HepG2 (cell line): Measurements from ENCODE around the gene TMX2. TPM values are rescaled to one million over a fixed set of nuclear protein-coding genes. Genes with fewer than 3 reads are reported as not detected.
A peak's percentile ranks its signal among the peaks of the same experiment; 100 is the strongest.

Experiments
- ARHGAP35 ChIP-seq: sonication (generic); formaldehyde crosslinking; IDR thresholded peaks from 2 replicates; pipeline ENCODE4 v1.9.0; 2022; ENCODE audit warnings: mild to moderate bottlenecking, inconsistent platforms, moderate library complexity, missing genetic modification reagents, borderline replicate concordance
- GLMP ChIP-seq: sonication (generic); formaldehyde crosslinking; IDR thresholded peaks from 2 replicates; pipeline ENCODE4 v1.9.0; 2021; ENCODE audit warnings: missing genetic modification reagents, mild to moderate bottlenecking, borderline replicate concordance
- GMEB2 ChIP-seq: IDR thresholded peaks from 2 replicates; pipeline ENCODE4 v1.6.1; 2016; ENCODE audit warnings: missing biosample characterization, missing genetic modification reagents, low read depth
- NFE2L1 ChIP-seq: sonication (generic); formaldehyde crosslinking; IDR thresholded peaks from 2 replicates; pipeline ENCODE4 v1.4.0; 2020; ENCODE audit warnings: missing genetic modification reagents, mild to moderate bottlenecking, borderline replicate concordance
- RFX3 ChIP-seq: IDR thresholded peaks from 2 replicates; pipeline ENCODE4 v1.6.1; 2016; ENCODE audit warnings: missing biosample characterization, missing genetic modification reagents
- SIN3A ChIP-seq: IDR thresholded peaks from 2 replicates; pipeline ENCODE4 v1.6.1; 2011; ENCODE audit warnings: low read depth, mild to moderate bottlenecking, control low read depth, low read length, borderline replicate concordance
- SP1 ChIP-seq, 2 experiments: fragments of 450-650 bp in 1 of 2; sonication (generic) in 1 of 2; formaldehyde crosslinking in 1 of 2; IDR thresholded peaks; 2 replicates each; pipeline versions ENCODE4 v1.4.0 to v1.6.1; 2016 to 2020; ENCODE audit warnings: missing genetic modification reagents in 1 of 2
- TEAD3 ChIP-seq: optimal IDR thresholded peaks from 2 replicates; pipeline ENCODE3; 2016; ENCODE audit warnings: borderline replicate concordance
- TFDP1 ChIP-seq: IDR thresholded peaks from 2 replicates; pipeline ENCODE4 v1.6.1; 2016; ENCODE audit warnings: missing compliant biosample characterization, missing genetic modification reagents, borderline replicate concordance
- ZBTB25 ChIP-seq: IDR thresholded peaks from 2 replicates; pipeline ENCODE4 v1.6.1; 2018; ENCODE audit warnings: missing genetic modification reagents
- ZEB1 ChIP-seq: IDR thresholded peaks from 2 replicates; pipeline ENCODE4 v1.6.1; 2012; ENCODE audit warnings: mild to moderate bottlenecking, low read depth, inconsistent platforms; ENCODE audit not compliant: insufficient replicate concordance
- ZFP36L2 ChIP-seq: sonication (generic); formaldehyde crosslinking; IDR thresholded peaks from 2 replicates; pipeline ENCODE4 v1.4.0; 2020; ENCODE audit warnings: missing genetic modification reagents
- ZFX ChIP-seq: sonication (generic); formaldehyde crosslinking; IDR thresholded peaks from 2 replicates; pipeline ENCODE4 v1.4.0; 2020; ENCODE audit warnings: mild to moderate bottlenecking, low read depth, missing genetic modification reagents, moderate library complexity
- ZNF547 ChIP-seq: sonication (generic); formaldehyde crosslinking; IDR thresholded peaks from 2 replicates; pipeline ENCODE4 v1.5.1; 2020; ENCODE audit warnings: mild to moderate bottlenecking, missing genetic modification reagents
- ZNF605 ChIP-seq: sonication (generic); formaldehyde crosslinking; IDR thresholded peaks from 2 replicates; pipeline ENCODE4 v1.8.0; 2022; ENCODE audit warnings: mild to moderate bottlenecking, missing genetic modification reagents
- ZNF850 ChIP-seq: sonication (generic); formaldehyde crosslinking; conservative IDR thresholded peaks from 2 replicates; pipeline ENCODE4 v1.9.0; 2021; ENCODE audit warnings: mild to moderate bottlenecking, missing genetic modification reagents
- ZNF883 ChIP-seq: sonication (generic); formaldehyde crosslinking; IDR thresholded peaks from 2 replicates; pipeline ENCODE4 v1.5.1; 2020; ENCODE audit warnings: mild to moderate bottlenecking, missing genetic modification reagents; ENCODE audit errors: not compliant biosample characterization
- ZXDC ChIP-seq: sonication (generic); formaldehyde crosslinking; IDR thresholded peaks from 2 replicates; pipeline ENCODE4 v1.5.0; 2020; ENCODE audit warnings: mild to moderate bottlenecking, missing genetic modification reagents
- polyA plus RNA-seq, 8 experiments: library from polyadenylated mRNA; depleted of rRNA in 3 of 8; stranded (reverse) in 7 of 8; unstranded in 1 of 8; fragments of >200 nt; fragmentation: Illumina TruSeq in 4 of 8; extraction: Trizol in 4 of 8; gene quantifications; 2 replicates each; pipeline versions ENCODE4 v1.2.1 to v1.2.3, GENCODE V29; 2011 to 2016; ENCODE audit warnings: low read depth in 4 of 8, missing spikeins in 1 of 8, mixed read lengths in 1 of 8; ENCODE audit not compliant: insufficient read depth in 1 of 8
- total RNA-seq, 5 experiments: library from RNA; depleted of rRNA; stranded (reverse); fragments of >200 nt; fragmentation: Illumina TruSeq; extraction: Trizol; gene quantifications; 2 replicates each; pipeline ENCODE4 v1.2.3, GENCODE V29; 2016; ENCODE audit warnings: low read depth in 1 of 5

Gene TMX2
- total and polyA plus RNA-seq, 2 of the 13 experiments (the other 11 are each of a cell fraction or from before 2014, with no cell fraction given), result 84.5 to 129 TPM

- TF ChIP-seq TFDP1 (peak; percentile 6; the same call in 1 of the 2 replicates), RFX3 (CRISPR knock-in tag) (peak; percentile 83), ZFP36L2 (CRISPR knock-in tag) (no peak), ZXDC (CRISPR knock-in tag) (no peak), GMEB2 (no peak), ZNF605 (CRISPR knock-in tag) (no peak; the same call in 1 of the 2 replicates), TEAD3 (CRISPR knock-in tag) (peak; percentile 83), ZNF547 (CRISPR knock-in tag) (no peak), NFE2L1 (CRISPR knock-in tag) (no peak), GLMP (CRISPR knock-in tag) (no peak), ARHGAP35 (CRISPR knock-in tag) (no peak), ZFX (peak; percentile 55; the same call in 1 of the 2 replicates), ZEB1 (peak; percentile 85), SIN3A (peak; percentile 61; the same call in 1 of the 2 replicates), ZBTB25 (CRISPR knock-in tag) (no peak), ZNF883 (CRISPR knock-in tag) (peak; percentile 11), SP1 (IDR thresholded peaks at IDR 0.05) (no peak), SP1 (CRISPR knock-in tag; IDR thresholded peaks at IDR 0.05) (peak; percentile 34; the same call in 1 of the 2 replicates), ZNF850 (CRISPR knock-in tag) (no peak)
Measured at GRCh38 chr11:57711414-57712255, 758 bp upstream of the TMX2 start, which contains the start of gene MED19 (continued).
